ENCODE measurements around the gene CD2. TPM values are rescaled to one million over a fixed set of nuclear protein-coding genes. Genes with fewer than 3 reads are reported as not detected.

CD2 gene
- total and polyA plus RNA-seq, 8 donors: 0.20 to 12.4 (median 0.60) TPM

- Histone ChIP-seq H3K36me3 (no peaks in the 10 kb centered on the region), H3K4me3 (no peak overlapping the region), H3K4me1 (peaks cover 0 to 21% of the 10 kb centered on the region in 2 donors), H3K27ac (no peak overlapping the region), H3K27me3 (no peaks in the 10 kb centered on the region), H3K9me3 (no peaks in the 10 kb centered on the region)
- intact Hi-C loops (cut with DNase I): no loop called here
- TF ChIP-seq CTCF (IDR thresholded peaks at IDR 0.05): no peak
- no peak for DNase-seq
- no peak for ATAC-seq
These were observed 15.8 kb downstream of the CD2 start for GRCh38 chr1:116769994-116770393.

DNA sequence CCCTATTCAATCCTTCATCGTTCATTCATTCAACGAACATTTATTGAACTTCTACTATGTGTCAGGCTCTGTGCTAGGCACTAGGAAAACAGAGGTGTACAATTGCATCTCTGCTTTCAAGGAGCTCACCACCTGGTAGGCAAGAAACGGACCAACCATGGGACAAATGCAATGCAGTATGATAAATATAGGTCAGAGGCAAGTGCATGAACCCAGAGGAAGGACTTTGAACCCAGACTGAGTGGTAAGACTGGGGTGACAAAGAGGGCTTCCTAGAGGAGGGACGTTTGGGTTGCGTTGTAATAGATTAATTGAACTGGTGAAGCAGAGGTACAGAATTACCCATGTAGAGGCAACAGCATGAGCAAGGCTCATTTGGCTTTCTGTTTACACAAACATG lies 16.4 kb downstream of the CD2 start:
- no peak for ATAC-seq
- H3K4me1 ChIP-seq: peaks cover 0 to 19% of the 10 kb centered on the region in 2 donors
- no peaks in the 10 kb centered on the region for H3K36me3 ChIP-seq
- intact Hi-C loops (cut with DNase I): no loop called here
- H3K27me3 ChIP-seq: no peaks in the 10 kb centered on the region
- no peak overlapping the region for H3K27ac ChIP-seq
- H3K9me3 ChIP-seq: no peaks in the 10 kb centered on the region
- H3K4me3 ChIP-seq: no peak overlapping the region
- no peak for DNase-seq
- no peak for TF ChIP-seq CTCF (IDR thresholded peaks at IDR 0.05)

DNA sequence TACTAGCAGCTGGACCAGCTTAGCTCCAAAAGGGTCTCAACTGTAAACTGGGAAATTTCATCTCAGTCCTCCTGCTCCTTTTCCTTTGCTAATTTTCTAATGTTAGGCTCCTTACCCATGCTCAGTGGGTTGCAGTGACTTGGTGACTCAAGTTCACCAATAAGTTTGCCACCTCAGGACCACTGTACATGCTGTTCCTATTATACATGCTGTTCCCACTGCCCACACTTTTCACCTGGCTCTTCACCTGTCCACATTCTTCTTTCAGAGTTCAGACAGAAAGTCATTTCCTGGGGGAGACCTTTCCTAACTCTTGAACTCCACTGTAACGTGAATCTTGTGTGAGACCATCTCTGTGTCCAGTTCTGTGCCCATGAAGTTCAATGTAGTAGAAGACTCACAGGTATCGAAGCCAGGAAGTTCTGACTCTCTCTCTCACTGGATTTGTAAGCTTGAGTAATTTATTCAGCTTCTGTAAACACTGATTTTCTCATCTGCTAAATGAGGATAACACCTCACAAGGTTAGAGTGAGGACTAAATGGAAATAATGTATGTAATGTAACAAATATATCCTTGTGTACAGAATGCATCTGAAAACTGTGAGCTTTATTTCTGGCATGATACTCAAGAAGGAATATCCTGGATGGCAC lies 17.9 kb downstream of the CD2 start:
- Histone ChIP-seq H3K27me3 (no peaks in the 10 kb centered on the region), H3K36me3 (no peaks in the 10 kb centered on the region), H3K4me1 (peaks cover 0 to 9% of the 10 kb centered on the region in 2 donors), H3K9me3 (no peaks in the 10 kb centered on the region), H3K27ac (no peak overlapping the region), H3K4me3 (no peak overlapping the region)
- intact Hi-C loops (cut with DNase I): no loop called here
- no peak for TF ChIP-seq CTCF (IDR thresholded peaks at IDR 0.05)
- ATAC-seq (no peak), DNase-seq (no peak)

- ATAC-seq (no peak), DNase-seq (no peak)
- no peak overlapping the region for H3K27ac ChIP-seq
- no peak overlapping the region for H3K4me3 ChIP-seq
- peaks cover 0 to 9% of the 10 kb centered on the region in 2 donors for H3K4me1 ChIP-seq
- no peak for TF ChIP-seq CTCF (IDR thresholded peaks at IDR 0.05)
- H3K9me3 ChIP-seq: no peaks in the 10 kb centered on the region
- intact Hi-C loops (cut with DNase I): no loop called here
- no peaks in the 10 kb centered on the region for H3K27me3 ChIP-seq
- no peaks in the 10 kb centered on the region for H3K36me3 ChIP-seq
These were observed 18.4 kb downstream of the CD2 start for GRCh38 chr1:116772648-116773045.

GRCh38 chr1:116775116-116775752 lies 21.0 kb downstream of the CD2 start:
- no peak for DNase-seq
- no peak for ATAC-seq
- intact Hi-C loops (cut with DNase I): no loop called here

More at GRCh38 chr1:116775116-116775752, 21.0 kb downstream of the CD2 start:
- Histone ChIP-seq H3K27me3 (no peaks in the 10 kb centered on the region), H3K27ac (no peak overlapping the region), H3K36me3 (no peaks in the 10 kb centered on the region), H3K4me1 (peaks cover 0 to 2% of the 10 kb centered on the region in 2 donors), H3K9me3 (no peaks in the 10 kb centered on the region), H3K4me3 (no peak overlapping the region)
- TF ChIP-seq CTCF (IDR thresholded peaks at IDR 0.05): no peak

Data from left lung (tissue), 10 donors.